Caco-2 (cell line): ENCODE data around the gene TTYH3. TPM values are rescaled to one million over a fixed set of nuclear protein-coding genes. Genes with fewer than 3 reads are reported as not detected.
A peak's percentile ranks its signal among the peaks of the same experiment; 100 is the strongest.

Experiments used
- Bru-seq: library from RNA; stranded (reverse); fragments of 400-500 nt; gene quantifications from one replicate; lab custom pipeline; 2021; lab: Mats Ljungman, UMichigan
- BruChase-seq, 2 experiments: library from RNA; stranded (reverse); fragments of 400-500 nt; gene quantifications; one replicate each; lab custom pipeline; 2021; lab: Mats Ljungman, UMichigan
- BruUV-seq: library from RNA; stranded (reverse); fragments of 400-500 nt; replicated peaks from 2 replicates; lab custom pipeline; 2021; lab: Mats Ljungman, UMichigan
- CTCF ChIA-PET: fragments of 300-600 bp; sonication (Branson Sonifier 250); formaldehyde crosslinking; loops from one replicate; lab custom pipeline; 2022; ENCODE audit warnings: antibody characterized with exemption; lab: Charles Lee
- POLR2A ChIA-PET: fragments of 300-600 bp; sonication (Branson Sonifier 250); formaldehyde crosslinking; loops from one replicate; lab custom pipeline; 2022; ENCODE audit warnings: antibody characterized with exemption; lab: Charles Lee
- DNase-seq, 2 experiments: peaks; one replicate each; pipeline versions ENCODE4 v3.0.0 to v3.0.0-alpha.2; 2020 to 2022
- H3K27me3 ChIP-seq: replicated peaks from 2 replicates; pipeline ENCODE4 v1.6.0; 2011; ENCODE audit warnings: low read length; ENCODE audit not compliant: control insufficient read depth, insufficient read depth
- H3K36me3 ChIP-seq: 2 replicates; pipeline ENCODE4 v1.5.1; 2011; ENCODE audit warnings: low read length; ENCODE audit not compliant: control insufficient read depth, insufficient read depth
- H3K4me1 ChIP-seq: fragments of 250-450 bp; sonication (Bioruptor Pico); 2 replicates; pipeline ENCODE4 v1.5.1; 2020; ENCODE audit warnings: mild to moderate bottlenecking
- H3K4me3 ChIP-seq: 2 replicates; pipeline ENCODE4 v1.5.1; 2011; ENCODE audit warnings: low read depth, mild to moderate bottlenecking, control low read depth, low read length
- H3K9me3 ChIP-seq: fragments of 250-450 bp; sonication (Bioruptor Pico); 2 replicates; pipeline ENCODE4 v1.5.1; 2020; ENCODE audit warnings: mild to moderate bottlenecking, moderate library complexity
- H3K27ac Mint-ChIP-seq: one replicate; pipeline ENCODE4 v1.8.0; 2022; ENCODE audit warnings: mixed read lengths; ENCODE audit not compliant: unreplicated experiment
- H3K27me3 Mint-ChIP-seq: one replicate; pipeline ENCODE4 v1.8.0; 2022; ENCODE audit warnings: mixed read lengths; ENCODE audit not compliant: insufficient read depth, unreplicated experiment
- H3K36me3 Mint-ChIP-seq: one replicate; pipeline ENCODE4 v1.8.0; 2022; ENCODE audit warnings: mild to moderate bottlenecking, mixed read lengths; ENCODE audit not compliant: insufficient read depth, unreplicated experiment
- H3K4me1 Mint-ChIP-seq: one replicate; pipeline ENCODE4 v1.8.0; 2022; ENCODE audit warnings: low read depth, mixed read lengths; ENCODE audit not compliant: unreplicated experiment
- H3K4me3 Mint-ChIP-seq: one replicate; pipeline ENCODE4 v1.8.0; 2022; ENCODE audit warnings: mild to moderate bottlenecking, moderate library complexity, mixed read lengths; ENCODE audit not compliant: unreplicated experiment
- H3K9me3 Mint-ChIP-seq: one replicate; pipeline ENCODE4 v1.8.0; 2022; ENCODE audit warnings: mixed read lengths; ENCODE audit not compliant: unreplicated experiment
- intact Hi-C: fragments of 100-400 bp; cut with micrococcal nuclease; formaldehyde crosslinking; loops from one replicate; pipeline ENCODE4 v1.10.0; 2022; ENCODE audit not compliant: unreplicated experiment
- long read RNA-seq: library from polyadenylated mRNA; stranded (forward); transcript quantifications from one replicate; pipeline ENCODE4 v2.0.0, GENCODE V29; 2022
- total RNA-seq: library from RNA; stranded (reverse); gene quantifications from 2 replicates; pipeline ENCODE4 v1.2.3, GENCODE V29; 2022
- TF ChIP-seq, protein P1 (sequence below), 2 experiments: fragments of 200-600 bp in 1 of 2; IDR thresholded peaks; 1 replicate in 1 of 2; 2 replicates in 1 of 2; pipeline versions ENCODE4 v1.5.1 to v1.8.0; 2011 to 2022; ENCODE audit warnings: antibody characterized with exemption in 1 of 2, control low read depth in 1 of 2, inconsistent platforms in 1 of 2, low read depth in 1 of 2, low read length in 1 of 2, mild to moderate bottlenecking in 1 of 2, moderate library complexity in 1 of 2; ENCODE audit not compliant: insufficient read depth in 1 of 2, severe bottlenecking in 1 of 2, unreplicated experiment in 1 of 2

The TTYH3 gene, protein sequence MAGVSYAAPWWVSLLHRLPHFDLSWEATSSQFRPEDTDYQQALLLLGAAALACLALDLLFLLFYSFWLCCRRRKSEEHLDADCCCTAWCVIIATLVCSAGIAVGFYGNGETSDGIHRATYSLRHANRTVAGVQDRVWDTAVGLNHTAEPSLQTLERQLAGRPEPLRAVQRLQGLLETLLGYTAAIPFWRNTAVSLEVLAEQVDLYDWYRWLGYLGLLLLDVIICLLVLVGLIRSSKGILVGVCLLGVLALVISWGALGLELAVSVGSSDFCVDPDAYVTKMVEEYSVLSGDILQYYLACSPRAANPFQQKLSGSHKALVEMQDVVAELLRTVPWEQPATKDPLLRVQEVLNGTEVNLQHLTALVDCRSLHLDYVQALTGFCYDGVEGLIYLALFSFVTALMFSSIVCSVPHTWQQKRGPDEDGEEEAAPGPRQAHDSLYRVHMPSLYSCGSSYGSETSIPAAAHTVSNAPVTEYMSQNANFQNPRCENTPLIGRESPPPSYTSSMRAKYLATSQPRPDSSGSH
- total RNA-seq (57.3 and 58.6 TPM in 2 replicates), Bru-seq, nascent RNA (percentile 53 among the genes with signal in this experiment), BruChase-seq, experiment 1, labeled RNA remaining after a 2-hour chase (percentile 60 among the genes with signal in this experiment), BruChase-seq, experiment 2, labeled RNA remaining after a 6-hour chase (percentile 72 among the genes with signal in this experiment)
- long read RNA-seq, full-length matches to known transcripts, result 37 of 102 reads
- long read RNA-seq, partial matches to known transcripts, result 56 of 102 reads
- long read RNA-seq, other reads (novel, unspliced or antisense), result 9 of 102 reads

DNA sequence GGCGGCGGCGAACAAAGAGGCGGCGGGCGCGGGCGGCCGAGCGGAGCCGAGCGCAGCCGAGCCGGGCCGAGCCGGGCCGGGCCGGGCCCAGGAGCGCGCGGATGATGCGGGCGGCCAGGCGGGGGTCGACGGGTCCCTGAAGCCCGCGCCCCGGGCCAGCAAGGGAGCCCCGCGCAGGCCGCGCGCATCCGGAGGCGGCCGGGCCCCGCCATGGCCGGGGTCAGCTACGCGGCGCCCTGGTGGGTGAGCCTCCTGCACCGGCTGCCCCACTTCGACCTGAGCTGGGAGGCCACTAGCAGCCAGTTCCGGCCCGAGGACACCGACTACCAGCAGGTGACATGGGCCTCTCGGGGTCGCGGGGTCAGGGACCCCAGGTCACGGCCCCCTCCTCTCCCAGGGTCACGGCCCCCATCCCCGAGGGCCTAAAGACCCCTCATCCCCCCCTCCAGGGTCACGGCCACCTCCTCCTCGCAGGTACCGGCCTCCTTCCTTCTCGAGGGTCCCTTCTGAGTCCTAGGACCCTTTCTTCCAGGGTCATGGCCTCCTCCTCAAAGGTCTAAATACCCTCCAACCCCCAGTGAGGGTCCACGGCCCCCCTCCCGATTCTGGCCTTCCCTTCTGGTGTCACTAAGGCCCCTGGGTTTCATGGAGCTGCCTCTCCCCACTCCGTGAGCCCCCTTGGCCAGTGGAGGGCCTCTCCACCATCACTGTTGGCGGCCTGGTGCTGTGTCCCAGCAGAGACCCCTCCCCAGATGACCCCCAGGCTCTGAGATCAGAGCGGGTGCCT lies at the start of gene TTYH3:
TTYH3 (plus strand) TSS at position 41 of the 787 bp plus-strand sequence; CDS start at position 211, 170 bp downstream.
- Histone ChIP-seq H3K27me3 (no peaks in the 10 kb centered on the region), H3K9me3 (no peaks in the 10 kb centered on the region), H3K36me3 (peaks cover 2% of the 10 kb centered on the region; the same call in 1 of the 2 replicates), H3K4me3 (peak within 1 kb of the TSS; percentile 99), H3K4me1 (peaks cover 28% of the 10 kb centered on the region)
- no peaks in the 10 kb centered on the region for H3K9me3 Mint-ChIP-seq
- TSS peak; percentile 34 for BruUV-seq
- ChIA-PET POLR2A (interaction anchor here (0.6 to 1.5 kb wide), 3 partner anchors 9 to 26 kb away, joined by 4 to 16 read pairs (median 4); no protein-coding TSS in a partner anchor), CTCF (interaction anchor here (1.0 kb wide), 1 partner anchor 73 kb away, joined by 3 read pairs; no protein-coding TSS in a partner anchor)
- intact Hi-C loops, result loop anchor here (5.0 to 10.0 kb wide), 2 partner anchors 75 to 673 kb away; partner anchors contain the start of genes BRAT1, IQCE and SDK1
- no peaks in the 10 kb centered on the region for H3K27me3 Mint-ChIP-seq
- H3K4me3 Mint-ChIP-seq, result peak within 1 kb of the TSS; percentile 93
- peaks cover 6% of the 10 kb centered on the region for H3K36me3 Mint-ChIP-seq
- TF ChIP-seq, protein P1, sequence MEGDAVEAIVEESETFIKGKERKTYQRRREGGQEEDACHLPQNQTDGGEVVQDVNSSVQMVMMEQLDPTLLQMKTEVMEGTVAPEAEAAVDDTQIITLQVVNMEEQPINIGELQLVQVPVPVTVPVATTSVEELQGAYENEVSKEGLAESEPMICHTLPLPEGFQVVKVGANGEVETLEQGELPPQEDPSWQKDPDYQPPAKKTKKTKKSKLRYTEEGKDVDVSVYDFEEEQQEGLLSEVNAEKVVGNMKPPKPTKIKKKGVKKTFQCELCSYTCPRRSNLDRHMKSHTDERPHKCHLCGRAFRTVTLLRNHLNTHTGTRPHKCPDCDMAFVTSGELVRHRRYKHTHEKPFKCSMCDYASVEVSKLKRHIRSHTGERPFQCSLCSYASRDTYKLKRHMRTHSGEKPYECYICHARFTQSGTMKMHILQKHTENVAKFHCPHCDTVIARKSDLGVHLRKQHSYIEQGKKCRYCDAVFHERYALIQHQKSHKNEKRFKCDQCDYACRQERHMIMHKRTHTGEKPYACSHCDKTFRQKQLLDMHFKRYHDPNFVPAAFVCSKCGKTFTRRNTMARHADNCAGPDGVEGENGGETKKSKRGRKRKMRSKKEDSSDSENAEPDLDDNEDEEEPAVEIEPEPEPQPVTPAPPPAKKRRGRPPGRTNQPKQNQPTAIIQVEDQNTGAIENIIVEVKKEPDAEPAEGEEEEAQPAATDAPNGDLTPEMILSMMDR (IDR thresholded peaks at IDR 0.05; ENCODE audit: insufficient read depth in 1 of 2, low read depth in 1 of 2, low read length in 1 of 2, severe bottlenecking in 1 of 2, unreplicated experiment in 1 of 2), result no peak
- H3K27ac Mint-ChIP-seq, result peak within 1 kb of the TSS; percentile 89
- H3K4me1 Mint-ChIP-seq, result peaks cover 6% of the 10 kb centered on the region
- no peak for DNase-seq

DNA sequence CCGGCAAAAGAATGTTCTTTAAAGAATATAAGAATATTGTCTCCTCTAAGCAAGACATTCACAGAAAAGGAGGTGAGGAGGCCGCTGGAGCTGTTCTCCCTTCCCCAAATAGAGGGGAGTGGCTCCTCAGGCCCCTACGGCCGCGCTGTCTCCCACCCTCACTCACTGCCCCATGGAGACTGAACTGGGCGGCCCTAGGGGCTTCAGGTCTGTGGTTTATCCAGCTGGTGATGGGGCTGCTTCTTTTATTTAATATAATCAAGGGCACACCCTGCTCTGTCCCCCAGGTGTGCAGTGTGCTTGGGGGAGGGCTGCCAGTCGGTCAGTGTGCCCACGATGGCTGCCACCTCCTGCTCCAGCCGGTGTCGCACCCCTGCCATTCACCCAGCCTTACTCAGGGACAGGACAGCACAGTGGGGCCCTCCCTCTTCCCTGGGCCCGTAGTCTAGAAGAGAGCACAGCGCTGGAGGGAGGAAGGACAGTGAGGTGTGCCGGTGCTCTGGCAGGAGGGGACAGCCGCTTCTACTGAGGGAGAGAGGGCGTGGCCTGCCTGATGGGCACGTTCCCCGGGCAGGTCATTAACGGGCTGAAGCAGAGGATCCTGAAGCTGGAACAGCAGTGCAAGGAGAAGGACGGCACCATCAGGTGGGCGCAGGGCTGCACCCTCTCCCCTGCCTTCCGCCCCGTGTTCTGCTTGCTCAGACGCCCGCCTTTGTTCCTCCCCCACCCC lies 49.6 kb upstream of the TTYH3 start:
- no peak for DNase-seq
- Mint-ChIP-seq H3K4me3 (no peak overlapping the region), H3K27ac (no peak overlapping the region), H3K4me1 (no peaks in the 10 kb centered on the region), H3K27me3 (no peaks in the 10 kb centered on the region), H3K9me3 (no peaks in the 10 kb centered on the region), H3K36me3 (peaks cover 3% of the 10 kb centered on the region)
- H3K36me3 ChIP-seq, result no peaks in the 10 kb centered on the region
- H3K27me3 ChIP-seq, result no peaks in the 10 kb centered on the region
- intact Hi-C loops, result no loop called here
- no peak overlapping the region for H3K4me3 ChIP-seq
- BruUV-seq, result no TSS peak
- no peaks in the 10 kb centered on the region for H3K9me3 ChIP-seq
- H3K4me1 ChIP-seq, result no peaks in the 10 kb centered on the region
- TF ChIP-seq, protein P1 (IDR thresholded peaks at IDR 0.05; ENCODE audit: insufficient read depth in 1 of 2, low read depth in 1 of 2, low read length in 1 of 2, severe bottlenecking in 1 of 2, unreplicated experiment in 1 of 2), result no peak
- ChIA-PET POLR2A (no interaction called here), CTCF (no interaction called here)
